ENCODE measurements around the gene HNRNPF. TPM values are rescaled to one million over a fixed set of nuclear protein-coding genes. Genes with fewer than 3 reads are reported as not detected.

HNRNPF gene
- total RNA-seq, 1 experiment from 2014 or later = 198 TPM

GRCh38 chr10:43396928-43397624 lies 11.9 kb downstream of the HNRNPF start:
- intact Hi-C loops (cut with micrococcal nuclease) = loop anchor here (1.0 to 2.0 kb wide), 2 partner anchors 11 to 40 kb away; partner anchors contain the start of gene ZNF487
- CTCF ChIA-PET = interaction anchor here (0.6 to 1.6 kb wide), 3 partner anchors 12 to 225 kb away, joined by 3 to 4 read pairs (median 4); no protein-coding TSS in a partner anchor

DNA sequence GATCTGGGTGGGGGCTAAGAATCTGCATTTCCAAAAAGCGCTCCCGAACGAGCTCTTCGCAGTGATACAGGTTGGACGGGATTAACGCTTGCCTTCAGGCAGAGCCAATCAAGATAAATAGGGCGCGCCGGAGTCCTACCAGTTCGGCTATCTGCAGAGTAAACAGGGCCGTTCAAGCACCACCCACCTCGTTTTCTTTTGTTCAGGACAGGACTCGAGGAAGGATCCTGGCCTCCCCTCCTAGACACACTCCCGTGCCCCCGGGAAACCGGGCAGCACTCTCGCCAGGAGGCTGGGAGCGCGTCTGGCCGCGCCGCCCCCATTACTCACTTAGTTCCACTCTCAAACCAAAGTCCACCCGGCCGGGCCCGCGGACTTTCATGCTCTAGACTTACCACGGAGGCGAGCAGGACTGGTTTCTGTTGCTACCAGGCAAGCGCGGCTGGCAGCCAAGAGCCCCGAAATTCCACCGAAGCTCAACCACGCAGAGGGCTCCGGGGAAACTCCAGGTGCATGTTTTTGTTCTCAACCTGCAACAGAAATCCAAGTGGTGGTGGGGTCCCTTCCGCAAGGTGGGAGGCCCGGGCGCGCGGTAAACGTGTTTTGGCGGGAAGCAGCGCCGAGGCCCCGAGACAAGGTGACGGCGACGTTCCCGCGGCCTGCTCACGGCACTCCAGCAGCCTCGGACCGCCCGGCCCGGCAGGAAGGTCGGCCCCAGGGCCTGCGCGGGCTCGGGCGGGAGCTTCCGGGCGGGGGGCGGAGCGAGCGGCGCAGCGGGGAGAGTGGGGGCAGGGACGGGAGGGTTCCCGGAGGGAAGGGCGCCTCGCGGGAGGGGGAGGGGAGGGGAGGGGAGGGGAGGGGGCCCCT lies 12.7 kb downstream of the HNRNPF start:
- Mint-ChIP-seq H3K4me3 (ENCODE audit: unreplicated experiment) (peak overlapping the region; percentile 73), H3K27me3 (ENCODE audit: insufficient read depth, unreplicated experiment) (no peaks in the 10 kb centered on the region), H3K36me3 (ENCODE audit: insufficient read depth, unreplicated experiment) (peaks cover 81% of the 10 kb centered on the region), H3K4me1 (ENCODE audit: insufficient read depth, unreplicated experiment) (peaks cover 25% of the 10 kb centered on the region), H3K9me3 (ENCODE audit: unreplicated experiment) (no peaks in the 10 kb centered on the region), H3K27ac (ENCODE audit: low read depth, unreplicated experiment) (peak overlapping the region; percentile 83)
- no TSS peak for BruUV-seq (replicated peaks)
- POLR2A ChIA-PET = interaction anchor here (0.8 to 8.9 kb wide), 12 partner anchors 8 to 258 kb away, joined by 3 to 169 read pairs (median 6); partner anchors contain the start of genes CSGALNACT2, HNRNPF and ZNF487
- CTCF ChIA-PET = interaction anchor here (0.6 to 1.6 kb wide), 8 partner anchors 8 to 224 kb away, joined by 3 to 5 read pairs (median 3); no protein-coding TSS in a partner anchor
- peak; percentile 60 for DNase-seq (ENCODE audit: unreplicated experiment)
- intact Hi-C loops (cut with micrococcal nuclease) = loop anchor here (2.0 kb wide), 1 partner anchor 41 kb away; the partner anchor contains the start of gene ZNF487
- TF ChIP-seq, protein P1, sequence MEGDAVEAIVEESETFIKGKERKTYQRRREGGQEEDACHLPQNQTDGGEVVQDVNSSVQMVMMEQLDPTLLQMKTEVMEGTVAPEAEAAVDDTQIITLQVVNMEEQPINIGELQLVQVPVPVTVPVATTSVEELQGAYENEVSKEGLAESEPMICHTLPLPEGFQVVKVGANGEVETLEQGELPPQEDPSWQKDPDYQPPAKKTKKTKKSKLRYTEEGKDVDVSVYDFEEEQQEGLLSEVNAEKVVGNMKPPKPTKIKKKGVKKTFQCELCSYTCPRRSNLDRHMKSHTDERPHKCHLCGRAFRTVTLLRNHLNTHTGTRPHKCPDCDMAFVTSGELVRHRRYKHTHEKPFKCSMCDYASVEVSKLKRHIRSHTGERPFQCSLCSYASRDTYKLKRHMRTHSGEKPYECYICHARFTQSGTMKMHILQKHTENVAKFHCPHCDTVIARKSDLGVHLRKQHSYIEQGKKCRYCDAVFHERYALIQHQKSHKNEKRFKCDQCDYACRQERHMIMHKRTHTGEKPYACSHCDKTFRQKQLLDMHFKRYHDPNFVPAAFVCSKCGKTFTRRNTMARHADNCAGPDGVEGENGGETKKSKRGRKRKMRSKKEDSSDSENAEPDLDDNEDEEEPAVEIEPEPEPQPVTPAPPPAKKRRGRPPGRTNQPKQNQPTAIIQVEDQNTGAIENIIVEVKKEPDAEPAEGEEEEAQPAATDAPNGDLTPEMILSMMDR (IDR thresholded peaks at IDR 0.05; ENCODE audit: unreplicated experiment) = no peak

More at GRCh38 chr10:43396928-43397624, 11.9 kb downstream of the HNRNPF start:
- TF ChIP-seq, protein P1 (IDR thresholded peaks at IDR 0.05; ENCODE audit: unreplicated experiment) = no peak
- Mint-ChIP-seq H3K4me1 (ENCODE audit: insufficient read depth, unreplicated experiment) (peaks cover 32% of the 10 kb centered on the region), H3K36me3 (ENCODE audit: insufficient read depth, unreplicated experiment) (peaks cover 81% of the 10 kb centered on the region), H3K9me3 (ENCODE audit: unreplicated experiment) (no peaks in the 10 kb centered on the region), H3K27me3 (ENCODE audit: insufficient read depth, unreplicated experiment) (no peaks in the 10 kb centered on the region), H3K27ac (ENCODE audit: low read depth, unreplicated experiment) (peak overlapping the region; percentile 83), H3K4me3 (ENCODE audit: unreplicated experiment) (peak overlapping the region; percentile 73)
- BruUV-seq (replicated peaks) = TSS peak; percentile 84
- peak; percentile 92 for DNase-seq (ENCODE audit: unreplicated experiment)
- POLR2A ChIA-PET = interaction anchor here (0.8 to 8.9 kb wide), 10 partner anchors 9 to 259 kb away, joined by 3 to 169 read pairs (median 10); partner anchors contain the start of genes CSGALNACT2, HNRNPF and ZNF487

DNA sequence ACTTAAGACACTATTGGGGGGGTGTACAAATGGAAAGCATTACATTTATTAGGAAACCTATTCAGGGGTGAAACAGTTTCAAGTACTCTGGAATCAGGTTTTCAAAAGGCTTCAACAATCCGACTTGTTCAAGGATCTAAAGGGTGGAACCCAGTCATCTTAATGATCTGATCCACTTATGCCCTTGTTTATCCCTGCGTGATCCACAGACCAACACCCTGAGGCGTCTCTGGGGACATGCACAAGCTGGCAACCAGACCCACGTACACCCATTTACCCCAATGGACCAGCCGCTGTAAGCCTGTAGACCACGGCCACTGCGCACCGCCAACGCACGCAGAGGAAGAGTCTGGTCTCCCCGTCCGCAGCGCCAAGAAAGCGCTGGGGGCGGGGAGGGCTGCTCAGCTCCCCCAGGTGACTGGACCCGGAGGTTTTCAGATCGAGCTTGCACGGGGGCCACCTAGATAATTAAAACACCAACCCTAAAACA lies 13.4 kb downstream of the HNRNPF start:
- Mint-ChIP-seq H3K9me3 (ENCODE audit: unreplicated experiment) (no peaks in the 10 kb centered on the region), H3K4me1 (ENCODE audit: insufficient read depth, unreplicated experiment) (peaks cover 25% of the 10 kb centered on the region), H3K36me3 (ENCODE audit: insufficient read depth, unreplicated experiment) (peaks cover 87% of the 10 kb centered on the region), H3K27ac (ENCODE audit: low read depth, unreplicated experiment) (peak overlapping the region; percentile 74), H3K27me3 (ENCODE audit: insufficient read depth, unreplicated experiment) (no peaks in the 10 kb centered on the region), H3K4me3 (ENCODE audit: unreplicated experiment) (peak overlapping the region; percentile 73)
- TF ChIP-seq, protein P1 (IDR thresholded peaks at IDR 0.05; ENCODE audit: unreplicated experiment) = no peak
- ChIA-PET CTCF (interaction anchor here (0.6 to 1.6 kb wide), 7 partner anchors 8 to 862 kb away, joined by 3 to 5 read pairs (median 3); no protein-coding TSS in a partner anchor), POLR2A (interaction anchor here (0.6 to 8.9 kb wide), 10 partner anchors 11 to 257 kb away, joined by 3 to 169 read pairs (median 8); partner anchors contain the start of genes CSGALNACT2, HNRNPF and ZNF487)
- DNase-seq (ENCODE audit: unreplicated experiment) = no peak
- BruUV-seq (replicated peaks) = no TSS peak
- intact Hi-C loops (cut with micrococcal nuclease) = loop anchor here (2.0 kb wide), 1 partner anchor 41 kb away; the partner anchor contains the start of gene ZNF487

All from MCF 10A (cell line).